Measurements from ENCODE around the gene INS.
"Not testable (repeated sequence)": the region's sequence is repeated elsewhere in the genome, so short reads cannot be mapped to it uniquely, and the experiment has no call there.

INS gene

DNA sequence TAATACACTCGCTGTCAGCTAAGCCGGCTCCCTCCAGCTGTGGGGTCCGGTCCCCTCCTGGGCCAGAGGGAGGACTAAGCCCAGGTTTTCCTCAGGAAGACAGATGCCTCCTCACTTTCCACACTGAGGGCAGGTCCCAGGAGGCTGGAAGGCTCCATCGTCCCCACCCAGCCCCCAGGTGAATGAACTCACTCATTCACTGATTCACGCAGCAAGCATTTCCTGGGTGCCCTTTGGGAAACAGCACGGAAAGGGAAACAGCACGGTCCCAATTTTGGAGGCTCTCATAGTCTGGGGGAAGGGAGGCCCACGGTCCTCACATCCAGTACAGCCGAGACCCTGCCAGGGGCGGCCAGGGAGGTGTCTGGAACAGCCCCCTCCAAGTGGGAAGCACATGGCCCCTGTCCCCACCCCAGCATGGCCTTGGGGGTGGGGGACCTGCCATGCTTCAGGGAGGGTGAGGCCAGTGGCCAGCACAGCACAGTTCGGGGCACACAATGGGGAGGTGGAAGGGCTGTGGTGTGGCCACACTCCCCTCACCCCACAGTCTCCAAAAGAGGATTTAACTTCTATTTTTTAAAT, 19.9 kb upstream of the INS start:
- DNase-seq (ENCODE audit: low read depth), result no peak

DNA sequence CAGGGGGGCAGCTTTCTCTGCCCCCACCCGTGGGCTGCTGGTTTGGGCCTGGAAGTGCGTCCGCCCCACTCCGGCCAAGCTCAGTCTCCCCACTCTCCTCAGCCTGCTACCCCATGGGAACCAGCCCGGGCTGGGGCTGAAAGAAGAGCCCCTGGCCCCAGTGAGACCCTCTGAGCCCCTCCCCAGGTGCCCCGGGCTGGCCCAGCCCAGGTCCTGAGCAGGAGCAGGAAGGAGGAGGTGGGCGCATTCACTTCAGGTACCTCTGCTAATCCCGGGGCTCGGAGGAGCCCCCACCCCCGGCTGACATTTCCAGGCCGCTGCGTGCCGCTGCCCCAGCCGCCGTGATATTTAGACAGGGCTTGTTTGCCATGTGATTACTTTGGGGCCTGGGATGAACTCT, 19.3 kb upstream of the INS start:
- no peak for DNase-seq (ENCODE audit: low read depth)

DNA sequence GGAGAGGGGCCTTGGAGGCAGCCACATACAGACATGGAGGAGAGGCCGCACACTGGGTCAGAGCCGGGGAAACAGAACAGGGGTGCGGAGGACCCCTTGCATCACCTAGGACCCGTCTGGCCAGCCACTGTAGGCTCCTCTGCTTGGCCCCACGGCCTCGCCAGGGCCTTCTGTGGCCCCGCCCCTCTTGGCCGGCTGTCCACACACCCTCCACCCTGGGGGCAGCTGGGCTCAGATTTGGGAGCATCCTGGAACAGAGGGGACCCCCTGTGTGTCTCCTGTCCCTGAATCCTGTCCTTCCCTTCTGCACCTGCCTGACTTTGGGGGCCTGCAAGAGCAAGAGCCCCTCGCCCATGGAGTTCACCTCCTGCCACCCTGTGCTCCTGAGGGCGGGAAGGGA, 18.5 kb upstream of the INS start:
- DNase-seq (ENCODE audit: low read depth), result no peak

DNA sequence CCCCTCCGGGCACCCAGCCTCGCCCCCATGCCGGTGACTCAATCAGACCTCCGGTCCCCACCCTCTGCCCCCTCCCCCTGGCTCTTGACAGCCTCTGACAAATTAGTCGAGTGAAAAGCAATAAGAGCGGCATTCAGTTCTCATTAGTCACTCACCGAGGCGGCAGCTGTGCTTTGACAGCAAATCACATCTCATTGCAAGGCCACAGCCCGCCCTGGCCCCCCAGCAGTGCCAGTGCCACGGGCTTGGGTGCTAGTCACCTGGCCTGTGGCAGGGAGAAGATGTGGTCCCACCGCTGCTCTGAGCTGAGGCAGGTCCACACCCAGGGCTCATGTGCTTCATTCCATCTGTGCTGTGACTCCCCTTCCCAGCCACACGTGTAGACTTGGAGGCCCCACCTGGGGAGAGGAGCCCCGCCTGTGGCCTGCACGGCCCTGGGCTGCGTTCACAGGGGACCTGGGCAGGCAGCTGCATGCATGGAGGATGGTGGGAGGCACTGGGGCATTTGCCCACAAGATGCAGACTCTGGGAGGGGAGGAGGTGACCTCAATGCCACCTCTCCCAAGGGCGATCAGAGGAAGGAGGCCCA, 18.0 kb upstream of the INS start:
- no peak for DNase-seq (ENCODE audit: low read depth)

DNA sequence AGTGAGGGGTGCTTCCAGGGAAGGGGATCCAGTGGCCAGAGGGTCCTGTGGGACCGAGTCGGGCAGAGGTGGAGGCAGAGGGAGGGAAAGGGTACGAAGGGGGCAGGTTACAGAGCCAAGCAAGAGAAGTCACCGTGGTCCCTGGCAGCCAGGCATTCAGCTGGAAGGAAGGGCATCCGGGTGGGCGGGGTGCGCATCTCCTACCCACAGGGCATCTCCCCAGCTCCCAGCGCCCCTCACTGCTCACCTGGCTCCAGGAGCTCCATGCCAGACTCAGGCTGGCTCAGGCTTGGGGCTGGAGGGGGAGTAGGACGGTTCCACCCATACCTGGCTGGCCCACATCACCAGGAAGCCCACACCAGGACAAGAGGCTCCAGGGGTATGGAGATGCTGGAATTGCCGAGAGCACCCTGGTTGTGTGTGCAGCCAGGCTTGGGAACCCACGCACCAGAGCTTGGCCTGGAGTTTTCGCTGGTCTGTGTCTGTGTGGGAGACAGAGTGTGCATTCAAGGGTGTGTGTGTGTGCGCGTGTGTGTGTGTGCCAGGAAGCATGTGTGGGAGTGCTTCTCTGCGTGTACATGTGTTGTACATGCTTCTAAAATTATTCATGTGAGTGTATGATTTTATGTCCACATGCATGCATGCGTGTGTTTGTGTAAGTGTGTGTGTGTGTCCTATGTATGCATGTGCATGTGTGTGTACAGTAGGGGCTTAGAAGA, 17.2 kb upstream of the INS start:
- DNase-seq (ENCODE audit: low read depth), result not testable (repeated sequence)

DNA sequence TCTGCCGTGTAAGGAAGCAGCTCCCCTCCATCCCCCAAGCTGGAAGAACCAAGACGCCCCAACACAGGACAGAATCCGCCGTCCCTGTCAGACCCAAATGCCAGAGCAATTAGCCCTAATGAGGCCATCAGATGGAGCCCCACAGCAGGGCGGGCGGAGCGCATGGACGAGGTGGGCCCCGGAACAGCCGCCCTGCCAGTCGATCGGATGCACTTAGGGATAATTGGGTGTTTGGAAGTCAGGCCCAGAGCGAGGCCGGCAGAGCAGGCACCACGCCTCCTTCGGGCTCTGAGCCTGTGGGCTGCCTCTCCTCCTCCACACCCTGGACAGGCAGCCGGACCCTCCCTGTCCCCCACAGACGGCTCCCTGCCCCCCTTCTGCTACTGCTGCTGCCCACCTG, 16.1 kb upstream of the INS start:
- no peak for DNase-seq (ENCODE audit: low read depth)

DNA sequence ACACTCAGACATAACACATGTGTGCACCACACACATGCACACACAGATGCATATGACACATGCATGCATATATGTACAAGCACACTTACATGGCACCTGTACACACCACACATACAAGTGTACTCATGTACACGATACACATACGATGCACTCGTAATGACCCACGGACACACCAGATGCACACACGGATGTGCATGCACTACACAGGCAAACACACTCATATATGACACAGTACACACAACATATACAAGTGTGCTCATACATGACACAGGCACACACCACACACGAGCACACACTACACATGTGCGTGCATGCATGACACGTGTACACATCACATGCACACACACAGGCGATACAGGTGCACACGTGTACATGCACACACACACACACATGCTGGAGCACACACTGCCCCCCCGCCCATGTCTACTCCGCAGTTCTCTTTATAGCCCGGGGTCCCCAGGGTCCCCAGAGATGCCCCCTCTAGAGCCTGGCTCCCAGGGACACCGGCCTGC, 15.4 kb upstream of the INS start:
- DNase-seq (ENCODE audit: low read depth), result no peak

DNA sequence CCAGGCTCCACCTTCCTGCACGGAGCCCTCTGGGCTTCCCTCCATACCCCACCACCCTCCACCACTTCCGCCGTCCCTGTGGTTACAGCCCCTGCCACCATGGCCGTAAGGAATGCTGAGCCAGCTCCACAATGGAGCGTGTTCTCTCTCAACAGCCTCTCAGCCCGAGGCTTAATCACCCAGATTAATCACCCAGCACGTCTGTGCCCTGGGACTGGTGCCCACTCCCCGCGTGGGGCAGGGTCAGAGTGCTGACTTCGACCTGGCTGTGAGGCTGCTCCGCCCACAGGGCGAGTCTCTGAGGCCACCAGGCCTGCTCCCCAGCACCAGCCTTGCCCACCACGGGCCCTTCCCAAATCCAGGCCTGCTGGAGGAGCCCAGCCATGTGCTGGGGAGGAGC, 14.7 kb upstream of the INS start:
- no peak for DNase-seq (ENCODE audit: low read depth)

DNA sequence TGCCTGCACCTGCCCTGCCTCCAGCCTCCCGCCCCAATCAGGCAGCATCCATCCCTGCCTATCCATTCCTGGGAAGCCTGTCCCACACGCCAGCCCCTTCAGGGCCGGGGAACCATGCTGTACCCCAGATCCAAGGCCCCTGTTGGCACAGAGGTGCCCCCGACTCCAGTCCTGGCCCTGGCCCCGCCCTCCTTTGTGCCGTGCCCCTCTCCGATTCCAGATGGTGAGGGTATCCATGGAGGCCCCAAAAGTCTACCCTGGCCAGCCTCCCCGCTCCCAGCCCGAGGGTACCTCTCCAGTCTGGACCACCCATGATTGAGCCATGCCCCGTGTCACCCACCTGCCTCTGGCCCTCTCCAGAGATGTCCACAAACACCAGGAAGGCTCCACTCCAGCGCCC, 13.4 kb upstream of the INS start:
- DNase-seq (ENCODE audit: low read depth), result no peak

DNA sequence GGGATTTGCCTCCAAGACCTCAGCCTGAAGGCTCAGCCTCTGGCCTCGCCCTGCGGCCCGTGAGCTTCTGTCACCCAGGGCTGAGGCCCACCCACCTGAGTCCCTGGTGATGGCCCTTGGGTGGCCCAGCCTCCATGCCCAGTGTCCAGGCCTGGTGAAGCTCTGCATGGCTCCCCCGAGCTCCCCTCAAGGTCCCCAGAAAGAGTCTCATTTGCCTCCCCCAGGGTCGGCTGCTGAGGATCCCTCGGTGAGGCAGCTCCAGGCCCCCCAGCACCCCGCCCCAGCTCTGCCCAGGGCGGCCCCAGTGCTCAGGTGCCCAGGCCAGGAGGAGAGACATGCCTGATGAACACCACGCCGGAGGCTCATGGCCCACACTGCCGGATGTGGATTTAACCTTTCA, 12.8 kb upstream of the INS start:
- no peak for DNase-seq (ENCODE audit: low read depth)

DNA sequence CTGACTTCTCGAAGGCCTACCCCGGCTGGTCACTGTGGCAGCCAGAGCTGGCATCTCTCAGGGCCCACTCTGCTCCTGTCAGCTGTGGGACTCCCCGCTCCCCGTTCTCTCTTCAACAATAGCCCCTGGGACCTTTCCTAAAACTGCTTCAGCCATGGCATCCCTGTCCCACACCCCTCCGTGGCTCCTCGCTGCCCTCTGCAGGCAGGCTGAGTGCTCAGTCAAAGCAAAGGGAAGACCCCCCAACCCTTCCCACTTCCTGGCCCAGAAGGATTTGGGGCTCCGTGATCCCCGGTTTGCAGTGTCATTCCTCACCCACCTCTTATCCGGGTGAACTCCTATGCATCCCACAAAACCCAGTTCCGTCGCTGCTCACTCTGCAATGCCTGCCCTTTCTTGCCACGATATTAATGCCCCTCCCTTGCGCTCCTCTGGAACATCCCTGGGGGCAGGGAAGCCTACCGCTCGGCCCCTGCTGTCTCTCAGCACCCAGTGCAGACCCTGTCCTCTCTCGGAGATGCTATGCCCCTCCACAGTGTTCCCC, 12.2 kb upstream of the INS start:
- DNase-seq (ENCODE audit: low read depth), result no peak

DNA sequence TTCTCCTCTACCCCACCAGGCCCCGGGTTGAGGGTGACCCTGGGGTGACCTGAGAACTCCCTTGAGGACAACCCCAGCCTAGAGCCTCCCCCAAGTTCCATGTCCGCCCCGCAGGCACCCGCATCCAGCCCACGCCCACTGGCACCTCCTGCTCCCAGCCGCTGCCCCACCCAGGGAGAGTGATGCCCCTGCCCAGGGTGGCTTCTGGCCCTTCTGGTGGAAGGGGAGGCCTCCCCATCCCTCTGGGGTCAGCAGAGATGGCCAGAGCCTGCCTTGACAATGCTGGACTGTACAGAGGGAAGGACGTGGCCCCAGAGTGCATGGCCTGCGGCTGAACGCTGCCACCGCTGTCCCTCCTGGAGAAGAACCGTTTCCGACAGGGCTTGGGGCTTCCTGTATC, 11.7 kb upstream of the INS start:
- no peak for DNase-seq (ENCODE audit: low read depth)

DNA sequence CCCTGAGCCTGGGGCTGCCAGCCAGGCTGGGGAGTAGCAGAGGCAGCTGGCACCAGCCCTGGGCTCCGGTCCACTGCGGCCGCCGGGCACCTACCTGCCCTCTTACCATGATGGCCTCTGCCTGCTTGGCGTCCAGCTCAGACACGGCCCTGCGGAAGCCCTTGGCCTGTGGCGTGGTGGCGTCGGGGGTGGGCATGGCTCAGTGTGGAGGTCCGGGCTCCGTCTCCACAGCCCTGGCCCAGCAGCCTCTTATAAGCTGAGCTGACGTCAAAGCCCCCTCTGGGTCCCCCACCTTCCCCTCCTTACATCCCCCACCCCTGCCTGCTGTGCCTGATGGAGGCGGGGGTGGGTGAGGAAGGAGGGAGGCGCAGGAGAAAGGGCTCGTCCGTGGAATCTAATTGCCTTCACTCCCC, 10.6 kb upstream of the INS start, which contains the start of gene TH:
Gene TH, minus strand, starts transcription at position 225 of the 413 bp plus-strand sequence. Its CDS starts 29 bp downstream, at position 196.
- no peak for DNase-seq (ENCODE audit: low read depth)

DNA sequence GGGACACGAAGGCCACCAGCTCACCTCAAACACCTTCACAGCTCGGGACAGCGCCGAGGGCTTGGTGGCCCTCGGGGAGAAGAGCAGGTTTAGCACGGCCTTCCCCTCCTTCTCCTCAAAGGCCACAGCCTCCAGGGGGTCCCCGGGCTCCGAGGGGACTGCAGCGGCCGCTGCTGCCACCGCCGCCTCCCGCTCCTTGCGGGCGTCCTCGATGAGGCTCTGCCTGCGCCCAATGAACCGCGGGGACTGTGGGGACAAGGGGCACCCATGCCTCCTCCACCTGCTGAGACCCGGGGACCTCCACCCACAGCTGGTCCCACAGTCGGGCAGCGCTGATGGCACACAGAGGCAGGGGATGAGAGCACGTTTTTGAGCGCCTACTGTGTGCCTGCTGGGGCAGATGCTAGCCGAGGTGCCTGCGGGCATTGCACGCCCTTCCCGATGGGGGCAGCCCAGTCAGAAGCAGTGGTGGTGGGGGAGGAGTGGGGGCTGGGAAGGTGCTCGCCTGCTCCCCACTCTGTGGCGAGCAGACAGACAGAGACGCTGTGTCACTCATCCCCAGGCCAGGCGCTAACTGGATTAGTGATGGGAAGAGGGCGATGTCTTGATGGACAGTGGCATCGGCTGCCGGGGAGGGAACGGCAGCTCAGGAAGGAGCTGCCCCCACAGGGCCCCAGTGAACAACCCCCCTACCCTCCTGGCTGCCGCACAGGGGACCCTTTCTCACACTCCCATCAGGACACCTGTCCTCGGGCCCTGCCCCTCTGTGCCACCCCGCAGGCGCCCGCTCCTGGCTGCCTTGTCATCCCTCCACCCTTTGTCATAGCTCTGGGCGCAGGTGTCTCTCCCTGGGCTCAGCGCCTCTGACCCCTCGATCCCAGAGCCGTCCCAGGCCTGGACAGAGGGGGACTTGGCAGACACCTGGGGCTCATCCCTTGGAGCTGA, 8.9 kb upstream of the INS start:
- no peak for DNase-seq (ENCODE audit: low read depth)

DNA sequence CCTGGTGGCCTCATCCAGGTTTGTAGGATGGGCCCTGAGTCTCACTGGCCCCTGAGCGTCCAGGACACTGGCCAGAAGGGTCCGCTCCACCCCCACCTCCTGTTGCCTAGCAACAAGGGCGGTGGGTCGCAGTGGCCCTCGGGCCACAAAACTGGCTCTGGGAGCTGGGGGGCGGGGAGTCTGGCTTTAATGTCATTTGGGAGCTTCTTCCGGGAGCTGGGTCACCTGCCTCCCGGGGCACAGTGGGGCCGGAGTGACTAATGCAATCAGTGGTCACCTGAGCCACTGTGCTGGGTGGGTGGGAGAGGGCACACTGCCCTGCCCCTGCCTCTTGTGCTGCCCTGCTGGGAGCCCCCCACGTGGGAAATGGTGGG, 8.0 kb upstream of the INS start:
- no peak for DNase-seq (ENCODE audit: low read depth)

DNA sequence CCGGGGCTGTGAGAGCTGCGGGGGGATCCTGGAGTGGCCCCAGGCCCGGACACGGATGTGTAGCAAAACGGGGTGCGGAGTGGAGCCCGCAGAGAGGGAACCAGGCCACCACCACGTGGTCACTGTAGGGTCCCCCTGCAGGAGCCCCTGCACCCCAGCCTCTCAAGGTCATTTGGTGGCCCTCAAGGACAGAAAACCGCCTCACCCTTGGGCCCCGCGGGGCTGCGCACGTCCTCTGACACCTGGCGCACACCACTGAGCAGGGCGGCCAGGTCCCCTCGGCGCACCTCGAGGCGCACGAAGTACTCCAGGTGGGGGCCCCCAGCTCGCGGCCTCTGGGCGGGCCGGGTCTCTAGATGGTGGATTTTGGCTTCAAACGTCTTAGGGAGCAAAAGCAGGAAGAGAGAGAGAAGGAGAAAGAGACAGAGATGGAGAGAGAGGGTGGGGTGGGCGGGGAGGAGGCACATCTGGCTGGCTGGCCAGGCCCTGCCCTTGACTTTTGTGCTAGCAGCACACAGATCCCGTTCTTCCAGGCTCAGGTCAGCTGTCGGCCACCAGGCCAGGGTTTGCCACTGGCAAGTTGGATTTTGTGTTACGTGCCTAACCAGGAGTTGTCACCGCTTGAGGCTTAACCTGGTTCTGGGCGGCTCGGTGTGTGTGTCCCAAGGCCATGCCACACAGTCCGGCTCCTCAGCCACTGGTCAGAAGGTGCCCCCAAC, 7.4 kb upstream of the INS start:
- no peak for DNase-seq (ENCODE audit: low read depth)

DNA sequence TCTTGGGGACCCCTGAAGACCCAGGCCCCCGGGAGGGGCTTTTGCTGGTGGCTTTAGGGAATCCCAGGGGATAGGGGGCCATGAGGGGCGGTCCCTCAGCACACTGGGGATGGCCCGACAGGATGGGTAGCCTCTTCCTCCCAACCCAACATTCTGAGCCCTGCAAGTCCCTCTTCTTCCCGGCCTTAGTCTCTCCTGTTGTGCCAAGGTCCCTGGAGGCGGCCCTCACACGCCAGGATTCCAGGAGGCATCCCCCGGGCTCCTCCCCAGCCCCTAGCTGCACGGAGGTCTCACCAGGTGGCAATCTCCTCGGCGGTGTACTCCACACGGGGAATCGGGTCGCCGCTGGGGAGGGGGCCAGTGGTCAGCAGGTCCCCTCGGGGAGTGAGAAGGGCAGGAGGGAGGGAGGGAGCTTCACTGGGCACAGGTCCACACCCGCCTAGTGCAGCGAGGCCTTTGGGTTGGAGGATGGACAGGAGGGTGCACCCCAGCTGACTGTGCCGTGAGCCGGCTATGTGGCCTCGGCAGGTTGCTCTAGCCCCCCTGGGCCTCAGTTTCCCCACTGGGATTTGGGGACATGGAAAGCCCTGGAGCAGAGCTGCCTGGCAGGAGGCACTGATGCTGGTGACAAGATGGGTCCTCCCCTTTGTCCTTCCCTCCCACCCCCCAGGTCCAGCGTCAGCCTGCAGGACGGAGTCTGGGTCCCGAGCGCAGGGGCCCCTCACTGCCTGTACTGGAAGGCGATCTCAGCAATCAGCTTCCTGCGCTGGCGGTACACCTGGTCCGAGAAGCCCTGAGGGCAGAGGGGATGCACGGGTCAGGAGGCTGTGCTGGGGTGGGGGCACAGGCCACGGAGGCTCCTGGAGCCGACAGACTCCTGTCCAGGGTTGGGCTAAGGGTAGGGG, 6.4 kb upstream of the INS start:
- DNase-seq (ENCODE audit: low read depth), result no peak

DNA sequence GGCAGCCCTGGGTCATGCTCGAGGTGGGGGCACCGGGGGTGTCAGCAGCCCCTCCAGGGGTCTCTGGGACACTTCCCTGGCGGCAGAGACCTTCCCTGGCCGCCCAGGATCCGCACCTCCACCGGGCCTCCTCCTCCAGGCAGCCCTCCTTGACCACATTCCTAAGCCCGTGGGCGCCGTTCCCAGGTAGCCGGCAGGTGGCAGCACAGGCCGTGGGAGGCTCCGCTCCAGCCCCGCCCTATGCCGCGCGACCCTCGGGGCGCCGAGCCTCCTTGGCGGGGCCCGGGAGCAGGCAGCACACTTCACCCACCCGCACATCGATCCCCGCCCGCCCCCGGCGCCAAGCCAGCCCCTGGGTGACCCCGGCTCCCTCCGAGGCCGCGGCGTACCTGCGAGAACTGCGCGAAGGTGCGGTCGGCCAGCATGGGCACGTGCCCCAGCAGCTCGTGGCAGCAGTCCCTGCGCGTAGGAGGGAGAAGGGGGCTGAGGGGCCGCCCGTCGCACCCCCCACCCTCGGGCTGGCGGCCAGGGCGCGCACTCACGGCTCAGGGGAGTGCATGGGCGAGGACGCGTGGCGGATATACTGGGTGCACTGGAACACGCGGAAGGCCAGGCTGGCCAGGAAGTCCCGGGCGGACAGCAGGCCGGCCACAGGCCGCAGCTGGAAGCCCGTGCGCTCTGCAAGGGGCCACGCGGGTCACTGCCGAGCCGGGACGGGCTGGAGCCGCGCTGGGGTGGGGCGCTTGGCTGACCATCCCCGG, 5.3 kb upstream of the INS start:
- DNase-seq (ENCODE audit: low read depth), result no peak

DNA sequence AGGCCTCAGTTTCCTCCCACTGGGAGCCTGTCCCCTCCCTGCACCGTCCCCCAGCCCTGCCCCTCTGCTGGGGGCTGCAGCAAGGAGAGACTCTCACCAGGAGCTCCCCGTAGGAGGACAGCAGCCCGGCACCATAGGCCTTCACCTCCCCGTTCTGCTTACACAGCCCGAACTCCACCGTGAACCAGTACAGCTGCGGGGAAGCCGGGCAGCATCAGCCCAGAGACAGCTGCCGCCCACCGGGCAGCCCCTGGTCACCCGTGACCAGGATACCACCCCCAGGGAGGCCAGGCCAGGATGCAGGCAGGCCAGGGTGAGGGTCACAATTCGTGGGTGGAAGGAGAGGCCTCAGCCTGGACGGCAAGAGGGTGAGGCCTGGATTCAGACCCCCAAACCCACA, 4.6 kb upstream of the INS start:
- no peak for DNase-seq (ENCODE audit: low read depth)

Measured in activated T-cell treated with anti-CD3 and anti-CD28 coated beads for 24 hours (primary cell).